Naive thymus-derived CD8-positive, alpha-beta T cell (primary cell): ENCODE measurements around the gene TMEM38A. TPM values are rescaled to one million over a fixed set of nuclear protein-coding genes. Genes with fewer than 3 reads are reported as not detected.
"Not testable (repeated sequence)": the region's sequence is repeated elsewhere in the genome, so short reads cannot be mapped to it uniquely, and the experiment has no call there.

ENCODE experiments used
- ATAC-seq, 2 donors: fragments of 150-1000 bp; cut with Tn5 transposase in 1 of 2; sonication (Bioruptor Pico), chemical (Tn5 transposase) in 1 of 2; 1 replicate in 1 of 2; 2 replicates in 1 of 2; pipeline ENCODE4 v1.10.0; 2021; ENCODE audit warnings: mild to moderate bottlenecking in 2 of 2, moderate library complexity in 2 of 2
- POLR2A ChIA-PET: fragments of 350-600 bp; sonication (Branson Sonifier 250); formaldehyde crosslinking; loops from one replicate; lab custom pipeline; 2021; ENCODE audit warnings: antibody characterized with exemption; lab: Charles Lee
- DNase-seq, 10 donors: peaks; one replicate each; pipeline versions ENCODE4 v3.0.0 to v3.0.0-alpha.2; 2020 to 2022
- H3K27ac Mint-ChIP-seq, 10 donors: one replicate each; pipeline ENCODE4 v1.8.0; 2020 to 2022; ENCODE audit warnings: mild to moderate bottlenecking in 10 of 10, mixed read lengths in 10 of 10, moderate library complexity in 4 of 10, inconsistent platforms in 1 of 10
- H3K27me3 Mint-ChIP-seq, 5 donors: one replicate each; pipeline ENCODE4 v1.8.0; 2021 to 2022; ENCODE audit warnings: mixed read lengths in 5 of 5
- H3K36me3 Mint-ChIP-seq, 3 donors: one replicate each; pipeline ENCODE4 v1.8.0; 2020 to 2022; ENCODE audit warnings: mixed read lengths in 3 of 3, mild to moderate bottlenecking in 2 of 3, inconsistent platforms in 1 of 3
- H3K4me1 Mint-ChIP-seq, 4 donors: one replicate each; pipeline ENCODE4 v1.8.0; 2021 to 2022; ENCODE audit warnings: mixed read lengths in 4 of 4
- H3K4me3 Mint-ChIP-seq, 10 donors: one replicate each; pipeline ENCODE4 v1.8.0; 2020 to 2022; ENCODE audit warnings: mild to moderate bottlenecking in 10 of 10, mixed read lengths in 10 of 10, moderate library complexity in 6 of 10, inconsistent platforms in 1 of 10
- H3K9me3 Mint-ChIP-seq, 9 donors: one replicate each; pipeline ENCODE4 v1.8.0; 2020 to 2022; ENCODE audit warnings: mixed read lengths in 9 of 9, mild to moderate bottlenecking in 3 of 9, inconsistent platforms in 1 of 9, moderate library complexity in 1 of 9
- polyA plus RNA-seq, 3 donors: library from polyadenylated mRNA; unstranded; fragments of 300-500 nt; fragmentation: Illumina TruSeq; gene quantifications; one replicate each; pipeline ENCODE4 v1.2.3, GENCODE V29; 2021
- total RNA-seq, 8 experiments: library from RNA in 2 of 8; stranded (reverse) in 2 of 8; gene quantifications; one replicate each; pipeline ENCODE4 v1.2.3 and lab custom pipeline; 2021 to 2026

The TMEM38A gene
- total and polyA plus RNA-seq, 5 experiments from 2014 or later, result 0.22 to 2.5 (median 0.87) TPM; not detected in 1

DNA sequence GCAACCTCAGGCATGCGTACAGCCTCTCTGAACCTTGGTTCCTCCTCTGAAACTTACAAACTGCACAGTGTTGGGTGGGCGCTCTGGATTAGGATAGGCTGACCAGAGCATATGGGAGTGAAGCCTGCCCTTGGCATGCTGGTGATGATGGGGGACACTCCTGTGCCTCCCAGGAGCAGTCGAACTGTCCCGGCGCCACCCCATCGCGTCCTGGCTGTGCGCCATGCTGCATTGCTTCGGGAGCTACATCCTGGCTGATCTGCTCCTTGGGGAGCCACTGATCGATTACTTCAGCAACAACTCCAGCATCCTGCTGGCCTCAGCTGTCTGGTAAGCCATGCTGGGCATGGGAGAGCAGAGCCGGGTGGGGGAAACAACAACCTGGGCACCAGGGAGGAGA, 18.9 kb downstream of the TMEM38A start:
- Mint-ChIP-seq H3K9me3 (peaks cover 0 to 15% (median 8%) of the 10 kb centered on the region in 9 donors), H3K4me1 (peaks cover 0 to 1% (median 0%) of the 10 kb centered on the region in 4 donors), H3K27ac (no peak overlapping the region), H3K36me3 (peaks cover 2 to 15% (median 11%) of the 10 kb centered on the region in 3 donors), H3K27me3 (peaks cover 0 to 6% (median 0%) of the 10 kb centered on the region in 5 donors), H3K4me3 (no peak overlapping the region)
- ATAC-seq (no peak), DNase-seq (no peak)
- POLR2A ChIA-PET, result no interaction called here

DNA sequence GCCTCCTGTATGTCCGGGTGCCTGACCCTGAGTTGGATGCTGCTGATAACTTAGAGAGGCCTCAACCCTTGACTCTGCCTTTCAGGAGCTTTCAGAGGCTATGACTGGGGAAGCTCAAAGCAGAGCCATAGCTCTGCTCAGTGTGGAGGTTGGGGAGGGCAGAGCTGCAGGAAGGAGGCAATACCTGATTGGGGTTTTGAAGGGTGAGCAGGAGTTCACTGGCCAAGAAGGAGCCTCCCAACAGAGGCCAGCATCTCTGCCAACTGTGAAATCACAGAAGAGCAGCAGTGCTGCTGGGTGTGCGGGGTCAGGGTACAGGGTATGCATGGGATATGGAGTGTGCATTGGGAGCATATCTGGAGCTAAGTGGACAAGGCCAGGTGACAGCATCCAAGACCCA, 21.6 kb downstream of the TMEM38A start:
- no peak overlapping the region for H3K4me3 Mint-ChIP-seq
- ATAC-seq (no peak), DNase-seq (no peak)
- H3K27me3 Mint-ChIP-seq, result peaks cover 0 to 6% (median 0%) of the 10 kb centered on the region in 5 donors
- peaks cover 2 to 15% (median 11%) of the 10 kb centered on the region in 3 donors for H3K36me3 Mint-ChIP-seq
- H3K27ac Mint-ChIP-seq, result no peak overlapping the region
- H3K4me1 Mint-ChIP-seq, result peaks cover 0 to 3% (median 0%) of the 10 kb centered on the region in 4 donors
- POLR2A ChIA-PET, result no interaction called here
- H3K9me3 Mint-ChIP-seq, result peaks cover 0 to 16% (median 8%) of the 10 kb centered on the region in 9 donors

DNA sequence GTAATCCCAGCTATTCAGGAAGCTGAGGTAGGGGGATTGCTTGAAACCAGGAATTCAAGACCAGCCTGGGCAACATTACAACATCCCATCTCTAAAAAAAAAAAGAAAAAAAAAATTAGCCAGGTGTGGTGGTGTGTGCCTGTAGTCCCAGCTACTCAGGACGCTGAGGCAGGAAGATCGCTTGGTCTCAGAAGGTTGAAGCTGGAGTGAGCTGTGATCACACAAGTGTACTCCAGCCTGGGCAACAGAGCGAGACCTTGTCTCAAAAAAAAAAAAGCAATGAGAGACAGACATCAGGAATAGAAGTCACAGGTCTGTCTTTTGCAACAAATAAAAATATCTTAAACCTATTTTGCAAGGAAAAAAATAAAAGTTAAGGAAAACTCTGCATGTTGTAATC, 23.3 kb downstream of the TMEM38A start:
- Mint-ChIP-seq H3K27ac (no peak overlapping the region), H3K27me3 (peaks cover 0 to 3% (median 0%) of the 10 kb centered on the region in 5 donors), H3K4me3 (no peak overlapping the region), H3K36me3 (peaks cover 2 to 15% (median 11%) of the 10 kb centered on the region in 3 donors), H3K9me3 (peaks cover 0 to 16% (median 8%) of the 10 kb centered on the region in 9 donors), H3K4me1 (peaks cover 0 to 2% (median 0%) of the 10 kb centered on the region in 4 donors)
- ATAC-seq (no peak), DNase-seq (no peak)
- POLR2A ChIA-PET, result interaction anchor here (0.5 to 0.7 kb wide), 3 partner anchors 12 to 612 kb away, joined by 3 read pairs; no protein-coding TSS in a partner anchor

DNA sequence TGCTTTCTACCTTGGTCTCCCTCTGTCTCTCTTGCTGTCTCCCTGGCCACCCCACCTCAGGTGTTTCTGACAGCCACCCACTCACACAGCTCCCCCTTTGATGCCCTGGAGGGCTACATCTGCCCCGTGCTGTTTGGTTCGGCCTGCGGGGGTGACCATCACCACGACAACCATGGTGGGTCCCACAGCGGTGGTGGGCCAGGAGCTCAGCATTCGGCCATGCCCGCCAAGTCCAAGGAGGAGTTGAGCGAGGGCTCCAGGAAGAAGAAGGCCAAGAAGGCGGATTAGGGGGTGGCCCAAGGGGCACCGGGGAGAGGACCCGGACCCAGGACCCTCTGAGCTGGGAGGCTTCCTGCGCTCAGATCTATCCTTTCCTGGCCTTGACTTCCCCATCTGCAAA, 27.1 kb downstream of the TMEM38A start:
- H3K27me3 Mint-ChIP-seq, result no peaks in the 10 kb centered on the region
- H3K9me3 Mint-ChIP-seq, result peaks cover 0 to 6% (median 2%) of the 10 kb centered on the region in 9 donors
- no peak for DNase-seq
- no peaks in the 10 kb centered on the region for H3K36me3 Mint-ChIP-seq
- POLR2A ChIA-PET, result interaction anchor here (0.7 kb wide), 1 partner anchor 47 kb away, joined by 5 read pairs; no protein-coding TSS in a partner anchor
- H3K4me1 Mint-ChIP-seq, result peaks cover 0 to 2% (median 0%) of the 10 kb centered on the region in 4 donors
- no peak overlapping the region for H3K4me3 Mint-ChIP-seq
- no peak overlapping the region for H3K27ac Mint-ChIP-seq
- ATAC-seq, result no peak

DNA sequence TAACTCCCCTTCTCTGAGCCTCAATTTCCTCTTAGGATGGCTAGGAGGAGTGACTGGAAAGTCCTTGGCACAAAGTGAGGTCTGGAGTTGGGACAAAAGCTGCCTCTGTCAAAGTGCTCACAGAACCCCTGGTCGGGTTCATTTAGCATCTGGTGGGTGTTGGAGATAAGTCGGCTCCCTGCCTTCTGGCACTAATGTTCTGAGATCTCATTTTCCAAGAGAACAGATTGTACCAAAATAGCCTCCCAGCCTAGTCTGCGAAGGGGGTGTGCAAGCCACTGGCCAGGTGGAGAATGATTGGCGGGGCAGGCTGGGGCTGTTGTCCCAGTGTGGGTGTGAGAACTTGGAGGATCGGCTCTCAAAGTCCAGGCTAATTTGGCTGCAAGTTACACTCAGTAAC, 38.0 kb downstream of the TMEM38A start:
- Mint-ChIP-seq H3K4me3 (no peak overlapping the region), H3K27ac (no peak overlapping the region), H3K27me3 (peaks cover 0 to 4% (median 2%) of the 10 kb centered on the region in 5 donors), H3K36me3 (no peaks in the 10 kb centered on the region), H3K9me3 (peaks cover 0 to 6% (median 0%) of the 10 kb centered on the region in 9 donors), H3K4me1 (no peaks in the 10 kb centered on the region)
- ATAC-seq (no peak), DNase-seq (no peak)
- POLR2A ChIA-PET, result no interaction called here

DNA sequence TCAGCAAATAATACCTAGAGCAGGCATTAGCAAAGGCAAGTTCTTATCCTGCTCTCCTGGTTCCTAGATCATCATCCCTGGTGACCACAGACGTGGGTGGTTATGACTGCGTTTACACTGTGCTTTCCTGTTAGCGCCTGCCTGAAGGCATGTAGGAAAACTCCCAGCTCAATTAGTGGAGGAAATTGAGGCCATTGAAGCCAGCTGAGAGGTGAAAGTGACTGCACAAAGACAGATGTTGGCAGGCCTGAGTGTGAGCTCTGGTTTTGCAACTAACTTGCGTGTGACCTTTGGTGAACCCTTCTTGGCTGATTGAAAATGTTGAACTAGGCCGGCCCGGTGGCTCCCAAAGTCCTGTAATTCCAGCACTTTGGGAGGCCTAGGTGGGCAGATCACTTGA, 41.2 kb downstream of the TMEM38A start:
- Mint-ChIP-seq H3K4me1 (no peaks in the 10 kb centered on the region), H3K27me3 (peaks cover 0 to 8% (median 2%) of the 10 kb centered on the region in 5 donors), H3K4me3 (no peak overlapping the region), H3K27ac (no peak overlapping the region), H3K9me3 (peaks cover 0 to 1% (median 0%) of the 10 kb centered on the region in 9 donors), H3K36me3 (no peaks in the 10 kb centered on the region)
- POLR2A ChIA-PET, result no interaction called here
- ATAC-seq (no peak), DNase-seq (no peak)

DNA sequence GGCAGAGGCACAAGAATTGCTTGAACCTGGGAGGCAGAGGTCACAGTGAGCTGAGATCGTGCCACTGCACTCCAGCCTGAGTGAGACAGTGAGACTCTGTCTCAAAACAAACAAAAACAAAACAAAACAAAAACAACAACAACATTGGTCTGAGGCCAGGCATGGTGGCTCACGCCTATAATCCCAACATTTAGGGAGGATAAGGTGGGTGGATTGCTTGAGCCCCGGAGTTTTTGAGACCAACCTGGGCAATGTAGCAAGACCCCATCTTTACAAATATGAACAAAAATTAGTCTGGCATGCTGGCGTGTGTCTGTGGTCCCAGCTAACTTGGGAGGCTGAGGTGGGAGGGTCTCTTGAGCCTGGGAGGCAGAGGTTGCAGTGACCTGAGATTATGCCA, 42.7 kb downstream of the TMEM38A start:
- no peaks in the 10 kb centered on the region for H3K4me1 Mint-ChIP-seq
- no peak overlapping the region for H3K27ac Mint-ChIP-seq
- H3K9me3 Mint-ChIP-seq, result no peaks in the 10 kb centered on the region
- H3K36me3 Mint-ChIP-seq, result no peaks in the 10 kb centered on the region
- DNase-seq (no peak), ATAC-seq (no peak)
- no peak overlapping the region for H3K4me3 Mint-ChIP-seq
- peaks cover 0 to 10% (median 2%) of the 10 kb centered on the region in 5 donors for H3K27me3 Mint-ChIP-seq
- POLR2A ChIA-PET, result no interaction called here

DNA sequence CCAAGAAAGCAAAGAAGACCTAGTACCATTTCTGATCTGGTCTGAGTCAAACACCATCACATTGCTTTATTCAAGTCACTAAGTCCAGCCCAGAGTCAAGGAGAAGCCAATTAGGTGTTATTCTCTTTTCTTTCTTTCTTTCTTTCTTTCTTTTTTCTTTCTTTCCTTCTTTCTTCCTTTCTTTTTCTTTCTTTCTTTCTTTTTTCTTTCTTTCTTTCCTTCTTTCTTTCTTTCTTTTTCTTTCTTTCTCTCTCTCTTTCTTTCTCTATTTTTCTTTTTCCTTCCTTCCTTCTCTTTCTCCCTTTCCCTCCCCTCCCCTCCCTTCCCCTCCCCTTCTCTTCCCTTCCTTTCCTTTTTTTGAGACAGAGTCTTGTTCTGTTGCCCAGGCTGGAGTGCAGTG, 49.9 kb downstream of the TMEM38A start:
- Mint-ChIP-seq H3K27me3 (peaks cover 3 to 18% (median 10%) of the 10 kb centered on the region in 5 donors), H3K27ac (peak overlapping the region in 1 of 10 donors; percentile 62), H3K4me1 (peaks cover 0 to 12% (median 5%) of the 10 kb centered on the region in 4 donors)
- H3K9me3 Mint-ChIP-seq, DNase-seq, ATAC-seq, POLR2A ChIA-PET, H3K36me3 Mint-ChIP-seq, H3K4me3 Mint-ChIP-seq: not testable (repeated sequence)

DNA sequence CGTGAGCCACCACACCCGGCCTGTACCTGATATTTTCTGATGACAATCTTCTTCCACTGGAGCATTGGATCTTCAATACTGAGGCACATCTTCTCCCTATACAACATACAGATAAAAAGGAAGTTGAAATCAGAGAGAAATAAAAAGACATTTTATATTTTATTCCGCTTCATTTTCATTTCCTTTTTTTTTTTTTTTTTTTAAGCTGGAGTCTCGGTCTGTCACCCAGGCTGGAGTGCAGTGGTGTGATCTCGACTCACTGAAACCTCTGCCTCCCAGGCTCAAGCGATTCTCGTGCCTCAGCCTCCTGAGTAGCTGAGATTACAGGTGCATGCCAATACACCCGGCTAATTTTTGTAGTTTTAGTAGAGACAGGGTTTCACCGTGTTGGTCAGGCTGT, 51.4 kb downstream of the TMEM38A start:
- H3K36me3 Mint-ChIP-seq, POLR2A ChIA-PET, H3K9me3 Mint-ChIP-seq, H3K4me3 Mint-ChIP-seq, DNase-seq, ATAC-seq: not testable (repeated sequence)
- Mint-ChIP-seq H3K4me1 (peaks cover 0 to 12% (median 5%) of the 10 kb centered on the region in 4 donors), H3K27ac (peak overlapping the region in 1 of 10 donors; percentile 24), H3K27me3 (peaks cover 3 to 12% (median 8%) of the 10 kb centered on the region in 5 donors)

DNA sequence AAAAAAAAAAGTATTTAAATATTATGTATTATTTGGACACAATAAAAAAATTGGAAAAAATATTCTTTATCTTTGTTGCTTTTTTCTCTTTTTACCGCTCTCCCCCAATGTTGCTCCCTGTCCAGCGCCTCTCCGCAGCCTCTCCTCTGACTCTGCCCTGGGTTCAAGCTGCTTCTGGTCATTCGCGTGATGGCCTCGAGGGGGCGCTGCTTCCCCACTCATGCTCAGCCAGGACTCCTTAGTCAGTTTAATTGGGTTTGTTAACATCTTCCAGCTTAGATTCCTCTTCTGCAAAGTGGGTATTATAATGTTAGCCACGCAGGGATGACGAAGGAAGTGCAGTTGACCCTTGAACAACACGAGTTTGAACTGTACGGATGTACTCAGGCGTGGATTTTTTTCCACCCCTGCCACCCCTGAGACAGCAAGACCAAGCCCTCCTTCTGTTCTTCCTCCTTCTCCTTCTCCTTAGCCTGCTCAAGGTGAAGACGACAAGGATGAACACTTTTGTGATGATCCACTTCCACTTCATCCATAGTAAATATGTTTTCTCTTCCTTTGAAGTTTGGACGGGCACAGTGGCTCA, 53.9 kb downstream of the TMEM38A start:
- ATAC-seq (no peak), DNase-seq (peak in 9 of 10 donors; percentile 16 to 44 (median 19))
- Mint-ChIP-seq H3K4me3 (peak overlapping the region in 1 of 10 donors; percentile 69), H3K27ac (peak overlapping the region in 2 of 10 donors; percentile 57 to 68), H3K27me3 (peaks cover 3 to 10% (median 5%) of the 10 kb centered on the region in 5 donors), H3K36me3 (no peaks in the 10 kb centered on the region), H3K4me1 (peaks cover 0 to 20% (median 5%) of the 10 kb centered on the region in 4 donors), H3K9me3 (no peaks in the 10 kb centered on the region)
- POLR2A ChIA-PET, result no interaction called here

DNA sequence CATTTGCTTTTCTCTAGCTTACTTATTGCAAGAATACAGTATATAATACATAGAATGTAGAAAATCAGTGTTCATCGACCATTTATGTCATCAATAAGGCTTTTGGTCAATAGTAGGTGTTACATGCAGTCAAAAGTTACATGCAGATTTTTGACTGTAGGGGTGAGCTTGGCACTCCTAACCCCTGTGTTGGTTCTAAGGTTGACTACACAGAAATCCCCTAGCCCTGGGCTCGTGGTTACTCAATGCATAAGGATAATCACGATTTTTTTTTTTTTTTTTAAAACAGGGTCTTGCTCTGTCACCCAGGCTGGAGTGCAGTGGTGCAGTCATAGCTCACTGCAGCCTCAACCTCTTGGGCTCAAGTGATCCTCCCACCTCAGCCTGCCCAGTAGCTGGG, 54.7 kb downstream of the TMEM38A start:
- Mint-ChIP-seq H3K27ac (no peak overlapping the region), H3K4me1 (peaks cover 2 to 24% (median 5%) of the 10 kb centered on the region in 4 donors), H3K9me3 (no peaks in the 10 kb centered on the region), H3K36me3 (no peaks in the 10 kb centered on the region), H3K4me3 (no peak overlapping the region), H3K27me3 (peaks cover 4 to 10% (median 6%) of the 10 kb centered on the region in 5 donors)
- ATAC-seq, result no peak
- DNase-seq, result no peak
- POLR2A ChIA-PET, result no interaction called here

DNA sequence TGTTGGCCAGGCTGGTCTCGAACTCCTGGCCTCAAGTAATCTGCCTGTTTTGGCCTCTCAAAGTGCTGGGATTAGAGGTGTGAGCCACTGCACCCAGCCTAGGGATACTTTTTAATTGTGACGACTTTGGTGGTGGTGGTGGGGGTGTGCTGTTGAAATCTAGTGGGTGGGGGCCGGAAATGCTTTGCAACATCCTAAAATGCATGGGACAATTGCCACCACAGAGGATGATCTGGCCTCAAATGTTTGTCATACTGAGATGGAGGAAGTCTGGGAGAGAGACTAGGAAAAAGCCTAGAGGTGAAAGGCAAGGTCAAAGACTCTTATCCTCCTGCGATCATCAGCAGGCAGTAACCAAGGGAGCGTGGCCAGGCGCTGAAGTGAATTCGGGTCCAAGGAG, 60.1 kb downstream of the TMEM38A start:
- DNase-seq (no peak), ATAC-seq (no peak)
- Mint-ChIP-seq H3K27ac (no peak overlapping the region), H3K4me3 (no peak overlapping the region), H3K36me3 (no peaks in the 10 kb centered on the region), H3K27me3 (peaks cover 0 to 8% (median 4%) of the 10 kb centered on the region in 5 donors), H3K9me3 (peaks cover 0 to 3% (median 0%) of the 10 kb centered on the region in 9 donors), H3K4me1 (peaks cover 0 to 11% (median under 1%) of the 10 kb centered on the region in 4 donors)
- POLR2A ChIA-PET, result no interaction called here

DNA sequence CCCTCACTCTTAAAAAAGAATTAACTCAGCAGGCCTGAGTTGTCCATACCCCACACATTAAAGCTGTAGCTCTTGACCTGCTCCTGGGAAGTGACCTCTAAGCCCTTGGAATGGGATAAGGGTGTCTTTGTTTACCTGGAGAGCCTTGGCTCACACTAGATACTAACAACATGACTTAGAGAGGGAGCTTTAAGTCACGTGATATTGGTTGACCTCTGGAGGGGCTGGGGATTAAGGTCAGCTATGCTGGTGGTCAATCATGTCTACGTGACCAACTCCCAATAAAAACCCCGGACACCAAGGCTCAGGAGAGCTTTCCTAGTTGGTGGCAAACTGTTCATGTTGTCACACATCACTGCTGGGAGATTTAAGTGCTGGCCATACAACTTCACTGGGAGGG, 61.7 kb downstream of the TMEM38A start:
- H3K9me3 Mint-ChIP-seq, result peaks cover 0 to 3% (median 0%) of the 10 kb centered on the region in 9 donors
- POLR2A ChIA-PET, result interaction anchor here (0.6 kb wide), 1 partner anchor 63 kb away, joined by 3 read pairs; the partner anchor contains the start of gene SMIM7

More for the DNA sequence above, 61.7 kb downstream of the TMEM38A start:
- Mint-ChIP-seq H3K27me3 (peaks cover 0 to 8% (median 4%) of the 10 kb centered on the region in 5 donors), H3K4me1 (peaks cover 0 to 11% (median under 1%) of the 10 kb centered on the region in 4 donors), H3K36me3 (no peaks in the 10 kb centered on the region), H3K4me3 (no peak overlapping the region), H3K27ac (peak overlapping the region in 1 of 10 donors; percentile 32)
- no peak for DNase-seq
- ATAC-seq, result no peak
